Muscle layer of duodenum (tissue), 2 donors: ENCODE data around the gene SMPD4.
"Not testable (repeated sequence)": the region's sequence is repeated elsewhere in the genome, so short reads cannot be mapped to it uniquely, and the experiment has no call there.

Experiments used
- H3K27ac ChIP-seq: one replicate; pipeline ENCODE4 v1.7.0; 2013; ENCODE audit warnings: mild to moderate bottlenecking, low read length
- H3K27me3 ChIP-seq: one replicate; pipeline ENCODE4 v1.7.0; 2013; ENCODE audit warnings: low read depth, mild to moderate bottlenecking, control low read depth, low read length
- H3K36me3 ChIP-seq, 2 donors: one replicate each; pipeline ENCODE4 v1.7.0; 2013; ENCODE audit warnings: low read length in 2 of 2, control low read depth in 1 of 2, mild to moderate bottlenecking in 1 of 2; ENCODE audit not compliant: insufficient read depth in 2 of 2, control insufficient read depth in 1 of 2
- H3K4me1 ChIP-seq, 2 donors: one replicate each; pipeline ENCODE4 v1.7.0; 2013; ENCODE audit warnings: low read length in 2 of 2, mild to moderate bottlenecking in 2 of 2, control low read depth in 1 of 2, moderate library complexity in 1 of 2; ENCODE audit not compliant: insufficient read depth in 2 of 2, control insufficient read depth in 1 of 2
- H3K4me3 ChIP-seq, 2 donors: one replicate each; pipeline ENCODE4 v1.7.0; 2013; ENCODE audit warnings: low read length in 2 of 2, low read depth in 1 of 2, mild to moderate bottlenecking in 1 of 2
- H3K9me3 ChIP-seq, 2 donors: one replicate each; pipeline ENCODE4 v1.7.0; 2013; ENCODE audit warnings: low read length in 2 of 2, control low read depth in 1 of 2, mild to moderate bottlenecking in 1 of 2; ENCODE audit not compliant: control insufficient read depth in 1 of 2
- donor health status: healthy.

SMPD4 gene

GRCh38 chr2:130202518-130202917 is 21.1 kb upstream of the SMPD4 start:
- not testable (repeated sequence) for H3K36me3 ChIP-seq, H3K9me3 ChIP-seq, H3K27me3 ChIP-seq, H3K4me3 ChIP-seq, H3K27ac ChIP-seq, H3K4me1 ChIP-seq

GRCh38 chr2:130198343-130198742 is 16.9 kb upstream of the SMPD4 start, which contains the start of gene TUBA3E:
Gene TUBA3E, minus strand, starts transcription at chr2:130198439. Its CDS starts 79 bp downstream, at chr2:130198360.
- no peaks in the 10 kb centered on the region for H3K4me1 ChIP-seq
- H3K4me3 ChIP-seq: no peak within 1 kb of the TSS
- no peak within 1 kb of the TSS for H3K27ac ChIP-seq
- no peaks in the 10 kb centered on the region for H3K9me3 ChIP-seq
- H3K36me3 ChIP-seq: no peaks in the 10 kb centered on the region
- H3K27me3 ChIP-seq: no peaks in the 10 kb centered on the region

DNA sequence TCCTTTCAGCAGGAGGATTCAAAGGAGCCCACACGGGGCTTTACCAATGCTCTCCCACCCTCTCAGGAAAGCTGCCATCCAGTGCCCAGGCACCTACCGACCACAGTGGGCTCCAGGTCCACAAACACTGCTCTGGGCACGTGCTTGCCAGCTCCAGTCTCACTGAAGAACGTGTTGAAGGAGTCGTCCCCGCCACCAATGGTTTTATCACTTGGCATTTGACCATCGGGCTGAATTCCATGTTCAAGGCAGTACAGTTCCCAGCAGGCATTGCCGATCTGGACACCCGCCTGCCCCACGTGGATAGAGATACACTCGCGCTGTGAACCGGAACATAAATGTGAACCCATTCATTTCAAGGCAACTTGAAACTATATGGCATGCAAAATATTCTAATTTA is 14.7 kb upstream of the SMPD4 start:
- not testable (repeated sequence) for H3K27ac ChIP-seq, H3K4me1 ChIP-seq, H3K27me3 ChIP-seq, H3K9me3 ChIP-seq, H3K4me3 ChIP-seq, H3K36me3 ChIP-seq

GRCh38 chr2:130195089-130195635 is 13.8 kb upstream of the SMPD4 start:
- H3K9me3 ChIP-seq, H3K27ac ChIP-seq, H3K27me3 ChIP-seq, H3K4me3 ChIP-seq, H3K4me1 ChIP-seq: not testable (repeated sequence)
- peaks cover 0 to 14% of the 10 kb centered on the region in 2 donors for H3K36me3 ChIP-seq

DNA sequence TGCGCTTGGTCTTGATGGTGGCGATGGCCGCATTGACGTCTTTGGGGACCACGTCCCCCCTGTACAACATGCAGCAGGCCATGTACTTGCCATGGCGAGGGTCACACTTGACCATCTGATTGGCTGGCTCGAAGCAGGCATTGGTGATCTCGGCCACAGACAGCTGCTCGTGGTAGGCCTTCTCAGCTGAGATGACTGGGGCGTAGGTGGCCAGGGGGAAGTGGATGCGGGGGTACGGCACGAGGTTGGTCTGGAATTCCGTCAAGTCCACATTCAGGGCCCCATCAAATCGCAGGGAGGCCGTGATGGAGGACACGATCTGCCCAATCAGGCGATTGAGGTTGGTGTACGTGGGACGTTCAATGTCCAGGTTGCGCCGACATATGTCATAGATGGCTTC is 12.4 kb upstream of the SMPD4 start:
- peaks cover 0 to 17% of the 10 kb centered on the region in 2 donors for H3K36me3 ChIP-seq
- H3K9me3 ChIP-seq: not testable (repeated sequence)

GRCh38 chr2:130192451-130192850 is 11.0 kb upstream of the SMPD4 start:
- H3K36me3 ChIP-seq: peaks cover 0 to 17% of the 10 kb centered on the region in 2 donors
- not testable (repeated sequence) for H3K4me3 ChIP-seq, H3K9me3 ChIP-seq, H3K27me3 ChIP-seq, H3K4me1 ChIP-seq, H3K27ac ChIP-seq

More for the DNA sequence above, 12.4 kb upstream of the SMPD4 start:
- not testable (repeated sequence) for H3K4me1 ChIP-seq, H3K27me3 ChIP-seq, H3K4me3 ChIP-seq, H3K27ac ChIP-seq

DNA sequence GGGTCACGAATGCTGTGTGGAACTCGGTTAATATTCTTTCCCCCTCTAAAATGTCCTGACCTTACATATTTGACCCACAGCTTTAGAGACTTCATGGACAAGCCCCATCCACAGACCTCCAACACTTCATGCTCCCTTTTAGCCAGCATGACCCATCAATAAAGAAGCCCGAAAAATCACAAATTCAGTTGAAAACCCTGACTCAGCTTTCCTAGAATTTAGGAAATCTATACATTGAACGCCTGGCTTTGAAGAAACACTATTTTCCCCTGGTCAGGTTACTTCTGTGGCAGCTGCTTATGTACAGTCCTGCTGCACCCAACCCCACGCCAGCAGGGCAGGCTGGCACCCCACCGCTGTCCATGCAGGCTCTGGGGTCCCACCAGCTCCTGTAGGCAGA is 9.9 kb upstream of the SMPD4 start:
- not testable (repeated sequence) for H3K4me3 ChIP-seq, H3K4me1 ChIP-seq, H3K9me3 ChIP-seq, H3K27ac ChIP-seq, H3K27me3 ChIP-seq
- H3K36me3 ChIP-seq: peaks cover 0 to 17% of the 10 kb centered on the region in 2 donors

- Histone ChIP-seq H3K27ac (no peak overlapping the region), H3K4me3 (no peak overlapping the region), H3K36me3 (peaks cover 0 to 17% of the 10 kb centered on the region in 2 donors), H3K4me1 (no peaks in the 10 kb centered on the region), H3K9me3 (no peaks in the 10 kb centered on the region), H3K27me3 (no peaks in the 10 kb centered on the region)
Measured at GRCh38 chr2:130190237-130190636, 8.8 kb upstream of the SMPD4 start.

DNA sequence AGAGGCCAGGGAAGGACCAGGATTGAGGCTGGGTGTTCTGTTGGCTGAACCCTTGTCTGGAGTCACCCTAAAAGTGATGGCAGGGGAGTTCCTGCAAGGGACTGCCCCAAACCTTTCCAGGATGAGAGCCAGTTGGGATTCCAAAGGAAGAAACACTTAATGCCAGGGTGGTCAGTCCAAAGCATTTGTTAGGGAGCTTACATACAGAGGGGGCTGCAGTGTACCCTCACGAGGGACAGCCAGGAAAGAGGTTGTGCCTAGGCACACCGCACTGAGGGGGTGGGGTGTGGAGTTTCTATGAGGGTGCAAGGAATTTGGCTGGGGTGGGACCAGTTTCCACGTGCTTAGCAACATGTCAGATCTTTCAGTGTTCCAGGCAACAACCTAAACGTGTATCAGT is 7.6 kb upstream of the SMPD4 start:
- peaks cover 0 to 17% of the 10 kb centered on the region in 2 donors for H3K36me3 ChIP-seq
- not testable (repeated sequence) for H3K27me3 ChIP-seq, H3K9me3 ChIP-seq, H3K4me1 ChIP-seq, H3K27ac ChIP-seq, H3K4me3 ChIP-seq

- not testable (repeated sequence) for H3K27ac ChIP-seq, H3K4me3 ChIP-seq, H3K27me3 ChIP-seq, H3K9me3 ChIP-seq
- peaks cover 0 to 11% of the 10 kb centered on the region in 2 donors for H3K4me1 ChIP-seq
- H3K36me3 ChIP-seq: peaks cover 0 to 17% of the 10 kb centered on the region in 2 donors
Measured at GRCh38 chr2:130187859-130188792, 6.7 kb upstream of the SMPD4 start.

DNA sequence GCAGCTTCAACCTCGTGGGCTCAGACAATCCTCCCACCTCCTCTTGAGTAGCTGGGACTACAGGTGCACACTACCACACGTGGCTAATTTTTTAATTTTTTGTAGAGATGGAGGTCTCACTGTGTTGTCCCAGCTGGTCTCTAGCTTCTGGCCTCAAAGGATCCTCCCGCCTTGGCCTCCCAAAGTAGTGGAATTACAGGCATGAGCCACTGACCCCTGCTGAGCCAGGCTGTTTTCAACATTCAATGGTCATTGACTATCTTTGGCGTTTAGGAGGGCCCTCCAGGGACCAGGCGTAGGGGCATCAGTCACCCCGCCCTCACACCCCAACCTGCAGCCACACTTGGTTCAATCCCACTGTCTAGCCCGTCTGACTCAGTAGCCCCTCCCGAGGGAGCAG is 5.9 kb upstream of the SMPD4 start:
- Histone ChIP-seq H3K27ac (no peak overlapping the region), H3K4me1 (peaks cover 0 to 14% of the 10 kb centered on the region in 2 donors), H3K27me3 (no peaks in the 10 kb centered on the region), H3K36me3 (peaks cover 0 to 17% of the 10 kb centered on the region in 2 donors), H3K9me3 (no peaks in the 10 kb centered on the region), H3K4me3 (no peak overlapping the region)
